Smooth muscle cell (in vitro differentiated cells): ENCODE results near the gene PARP16. TPM values are rescaled to one million over a fixed set of nuclear protein-coding genes. Genes with fewer than 3 reads are reported as not detected.

Source experiments
- DNase-seq: peaks from one replicate; lab custom pipeline; 2025; ENCODE audit not compliant: unreplicated experiment; lab: John Stamatoyannopoulos, UW
- H2AFZ ChIP-seq: fragments of 200-600 bp; sonication (generic); 2 replicates; pipeline ENCODE4 v1.6.0; 2016; ENCODE audit warnings: antibody characterized with exemption, low read depth, mild to moderate bottlenecking
- H3F3A ChIP-seq: fragments of 200-600 bp; sonication (generic); 2 replicates; pipeline ENCODE4 v1.6.0; 2017; ENCODE audit warnings: antibody characterized with exemption, low read depth
- H3K27ac ChIP-seq: fragments of 200-600 bp; sonication (generic); 2 replicates; pipeline ENCODE4 v1.5.1; 2016; ENCODE audit warnings: low read depth, mild to moderate bottlenecking
- H3K27me3 ChIP-seq: fragments of 200-600 bp; sonication (generic); 2 replicates; pipeline ENCODE4 v1.6.1; 2016; ENCODE audit warnings: low read depth, mild to moderate bottlenecking
- H3K36me3 ChIP-seq: fragments of 200-600 bp; sonication (generic); 2 replicates; pipeline ENCODE4 v1.5.1; 2016; ENCODE audit warnings: low read depth
- H3K4me1 ChIP-seq: fragments of 200-600 bp; sonication (generic); 2 replicates; pipeline ENCODE4 v1.5.1; 2016; ENCODE audit warnings: low read depth
- H3K4me2 ChIP-seq: fragments of 200-600 bp; sonication (generic); 2 replicates; pipeline ENCODE4 v1.6.0; 2016; ENCODE audit warnings: mild to moderate bottlenecking
- H3K4me3 ChIP-seq: fragments of 200-600 bp; sonication (generic); 2 replicates; pipeline ENCODE4 v1.5.1; 2016; ENCODE audit warnings: mild to moderate bottlenecking
- H3K79me2 ChIP-seq: fragments of 200-600 bp; sonication (generic); 2 replicates; pipeline ENCODE4 v1.6.0; 2016; ENCODE audit warnings: low read depth, mild to moderate bottlenecking
- H3K9ac ChIP-seq: fragments of 200-600 bp; sonication (generic); 2 replicates; pipeline ENCODE4 v1.6.0; 2016; ENCODE audit warnings: low read depth
- H3K9me3 ChIP-seq: fragments of 200-600 bp; sonication (generic); replicated peaks from 2 replicates; pipeline ENCODE4 v1.5.1; 2016; ENCODE audit warnings: low read depth
- H4K20me1 ChIP-seq: fragments of 200-600 bp; sonication (generic); 2 replicates; pipeline ENCODE4 v1.6.0; 2016; ENCODE audit warnings: low read depth
- CTCF ChIP-seq: fragments of 200-600 bp; sonication (generic); IDR thresholded peaks from 2 replicates; pipeline ENCODE4 v1.5.1; 2017; ENCODE audit warnings: borderline replicate concordance, mild to moderate bottlenecking, antibody characterized with exemption; ENCODE audit not compliant: insufficient read depth, poor library complexity, severe bottlenecking
- WGBS: methylation state at CpG from one replicate; pipeline ENCODE4 v1.1.7; 2016; ENCODE audit warnings: low lambda C conversion rate; 5-methylcytosine and 5-hydroxymethylcytosine counted together
- polyA plus RNA-seq: library from polyadenylated mRNA; unstranded; fragments of >200 nt; fragmentation: Nextera tagmentation; extraction: Ambion mirVana; gene quantifications from 2 replicates; pipeline ENCODE4 v1.2.1, GENCODE V29; 2016
- total RNA-seq: library from RNA; depleted of rRNA; stranded (reverse); fragments of >200 nt; gene quantifications from 2 replicates; pipeline ENCODE4 v1.2.3, GENCODE V29; 2014

The PARP16 gene
- total and polyA plus RNA-seq, 2 experiments from 2014 or later, result 6.0 to 15.1 TPM

GRCh38 chr15:65331811-65332210, 45.1 kb upstream of the PARP16 start:
- H3K36me3 ChIP-seq, result no peaks in the 10 kb centered on the region
- no peak overlapping the region for H3K4me3 ChIP-seq
- H3K4me1 ChIP-seq, result peaks cover 15% of the 10 kb centered on the region
- H2AFZ ChIP-seq, result no peak overlapping the region
- no peak overlapping the region for H3K9ac ChIP-seq
- H3K79me2 ChIP-seq, result no peaks in the 10 kb centered on the region
- H4K20me1 ChIP-seq, result no peaks in the 10 kb centered on the region
- H3K4me2 ChIP-seq, result no peak overlapping the region
- 84% methylated on average over 7 of the region's 7 CpGs for WGBS
- H3K27me3 ChIP-seq, result no peaks in the 10 kb centered on the region
- H3K27ac ChIP-seq, result no peak overlapping the region
- no peak for TF ChIP-seq CTCF
- no peaks in the 10 kb centered on the region for H3K9me3 ChIP-seq
- no peak for DNase-seq
- no peaks in the 10 kb centered on the region for H3F3A ChIP-seq

- no peak for DNase-seq
- no peaks in the 10 kb centered on the region for H3K9me3 ChIP-seq
- 95% methylated on average over 20 of the region's 22 CpGs for WGBS
Measured at GRCh38 chr15:65330934-65331645, 44.4 kb upstream of the PARP16 start.

GRCh38 chr15:65329984-65330735, 43.5 kb upstream of the PARP16 start:
- DNase-seq, result no peak
- no peaks in the 10 kb centered on the region for H4K20me1 ChIP-seq
- peaks cover 19% of the 10 kb centered on the region for H3K4me1 ChIP-seq
- WGBS, result 96% methylated on average over 18 of the region's 18 CpGs
- no peak overlapping the region for H3K27ac ChIP-seq
- no peak overlapping the region for H2AFZ ChIP-seq
- no peaks in the 10 kb centered on the region for H3K27me3 ChIP-seq
- no peak overlapping the region for H3K9ac ChIP-seq
- no peak for TF ChIP-seq CTCF
- no peaks in the 10 kb centered on the region for H3K79me2 ChIP-seq
- H3K4me3 ChIP-seq, result no peak overlapping the region
- no peaks in the 10 kb centered on the region for H3K36me3 ChIP-seq
- H3K9me3 ChIP-seq, result no peaks in the 10 kb centered on the region
- H3K4me2 ChIP-seq, result no peak overlapping the region
- H3F3A ChIP-seq, result no peaks in the 10 kb centered on the region

More at GRCh38 chr15:65330934-65331645, 44.4 kb upstream of the PARP16 start:
- H3K36me3 ChIP-seq, result no peaks in the 10 kb centered on the region
- no peak overlapping the region for H3K4me2 ChIP-seq
- no peak overlapping the region for H3K4me3 ChIP-seq
- peaks cover 16% of the 10 kb centered on the region for H3K4me1 ChIP-seq
- TF ChIP-seq CTCF, result no peak
- H3F3A ChIP-seq, result no peaks in the 10 kb centered on the region
- H3K9ac ChIP-seq, result no peak overlapping the region
- no peak overlapping the region for H3K27ac ChIP-seq
- H3K27me3 ChIP-seq, result no peaks in the 10 kb centered on the region
- no peaks in the 10 kb centered on the region for H3K79me2 ChIP-seq
- H2AFZ ChIP-seq, result no peak overlapping the region
- H4K20me1 ChIP-seq, result no peaks in the 10 kb centered on the region
